Keratinocyte (primary cell): ENCODE results near the gene ELF3. TPM values are rescaled to one million over a fixed set of nuclear protein-coding genes. Genes with fewer than 3 reads are reported as not detected.

Experiments
- DNase-seq: peaks from one replicate; pipeline ENCODE4 v3.0.0-alpha.2; 2011; ENCODE audit warnings: low read depth, missing footprints, low spot score
- FAIRE-seq: peaks from 2 replicates; lab custom pipeline; 2011; peaks lifted over from hg19 to GRCh38; lab: Jason Lieb, UNC
- H2AFZ ChIP-seq: 2 replicates; pipeline ENCODE4 v1.6.0; 2012; ENCODE audit warnings: low read length, control low read depth, inconsistent platforms; ENCODE audit not compliant: control insufficient read depth
- H3K27ac ChIP-seq: 2 replicates; pipeline ENCODE4 v1.5.1; 2011; ENCODE audit warnings: low read length; ENCODE audit not compliant: control insufficient read depth, insufficient read depth
- H3K27me3 ChIP-seq: 3 replicates; pipeline ENCODE4 v1.6.0; 2011; ENCODE audit warnings: low read length; ENCODE audit not compliant: control insufficient read depth, insufficient read depth; ENCODE audit errors: extremely low read depth
- H3K36me3 ChIP-seq, 2 experiments: 2 replicates in 1 of 2; 3 replicates in 1 of 2; pipeline ENCODE4 v1.5.1; 2011; ENCODE audit warnings: low read length in 2 of 2, mild to moderate bottlenecking in 1 of 2; ENCODE audit not compliant: control insufficient read depth in 2 of 2, insufficient read depth in 2 of 2; ENCODE audit errors: extremely low read depth in 1 of 2
- H3K4me1 ChIP-seq: 3 replicates; pipeline ENCODE4 v1.5.1; 2011; ENCODE audit warnings: low read length; ENCODE audit not compliant: control insufficient read depth, insufficient read depth; ENCODE audit errors: extremely low read depth
- H3K4me2 ChIP-seq: 3 replicates; pipeline ENCODE4 v1.6.0; 2011; ENCODE audit warnings: low read depth, low read length; ENCODE audit not compliant: control insufficient read depth, insufficient read depth; ENCODE audit errors: extremely low read depth
- H3K4me3 ChIP-seq, 3 experiments: fragments of 200-600 bp in 1 of 3; sonication (generic) in 1 of 3; 2 replicates in 2 of 3; 3 replicates in 1 of 3; pipeline ENCODE4 v1.5.1; 2011 to 2016; ENCODE audit warnings: low read length in 3 of 3, mild to moderate bottlenecking in 3 of 3, control low read depth in 2 of 3, inconsistent platforms in 1 of 3, low read depth in 1 of 3, mixed read lengths in 1 of 3, mixed run types in 1 of 3, moderate library complexity in 1 of 3; ENCODE audit not compliant: control insufficient read depth in 2 of 3, insufficient read depth in 2 of 3; ENCODE audit errors: extremely low read depth in 1 of 3
- H3K79me2 ChIP-seq: 2 replicates; pipeline ENCODE4 v1.6.0; 2012; ENCODE audit warnings: low read length; ENCODE audit not compliant: control insufficient read depth, insufficient read depth
- H3K9ac ChIP-seq: 3 replicates; pipeline ENCODE4 v1.6.0; 2011; ENCODE audit warnings: low read length; ENCODE audit not compliant: control insufficient read depth, insufficient read depth; ENCODE audit errors: extremely low read depth
- H3K9me1 ChIP-seq: 3 replicates; pipeline ENCODE4 v1.6.0; 2011; ENCODE audit warnings: low read length; ENCODE audit not compliant: control insufficient read depth, insufficient read depth; ENCODE audit errors: extremely low read depth
- H3K9me3 ChIP-seq: 2 replicates; pipeline ENCODE4 v1.5.1; 2012; ENCODE audit warnings: low read depth, low read length; ENCODE audit not compliant: control insufficient read depth
- H4K20me1 ChIP-seq: 3 replicates; pipeline ENCODE4 v1.6.0; 2011; ENCODE audit warnings: low read length; ENCODE audit not compliant: control insufficient read depth, insufficient read depth; ENCODE audit errors: extremely low read depth
- EZH2 ChIP-seq: IDR thresholded peaks from one replicate; pipeline ENCODE4 v1.6.1; 2012; ENCODE audit warnings: inconsistent platforms, mild to moderate bottlenecking, low read length, moderate library complexity
- dilution Hi-C: fragments of 300-500 bp; cut with MboI; formaldehyde crosslinking; loops from one replicate; pipeline ENCODE4 v1.7.0; 2020; ENCODE audit warnings: low sequenced_read_pairs; ENCODE audit not compliant: extremely low pct_ligation_motif_present
- polyA plus RNA-seq, 5 experiments: library from polyadenylated mRNA; depleted of rRNA in 3 of 5; stranded (reverse) in 3 of 5; stranded (forward) in 1 of 5; unstranded in 1 of 5; fragments of >200 nt; gene quantifications; 1 replicate in 1 of 5; 2 replicates in 3 of 5; 3 replicates in 1 of 5; pipeline versions ENCODE4 v1.2.1 to v1.2.3, GENCODE V29; 2011 to 2012; ENCODE audit warnings: missing spikeins in 2 of 5, low read depth in 1 of 5, low replicate concordance in 1 of 5
- TF ChIP-seq, protein P1 (sequence below), 3 experiments: IDR thresholded peaks in 1 of 3; conservative IDR thresholded peaks in 1 of 3; optimal IDR thresholded peaks in 1 of 3; 2 replicates in 2 of 3; 3 replicates in 1 of 3; pipeline versions ENCODE3 to v1.5.1; 2011; ENCODE audit warnings: low read length in 3 of 3, mild to moderate bottlenecking in 3 of 3, moderate library complexity in 2 of 3, control low read depth in 1 of 3, inconsistent platforms in 1 of 3; ENCODE audit not compliant: insufficient read depth in 2 of 3; ENCODE audit errors: extremely low read depth in 1 of 3

ELF3 gene
- polyA plus RNA-seq, 1 donor (not counting 4 experiments of a cell fraction or from before 2014, with no cell fraction given): 0.51 TPM

DNA sequence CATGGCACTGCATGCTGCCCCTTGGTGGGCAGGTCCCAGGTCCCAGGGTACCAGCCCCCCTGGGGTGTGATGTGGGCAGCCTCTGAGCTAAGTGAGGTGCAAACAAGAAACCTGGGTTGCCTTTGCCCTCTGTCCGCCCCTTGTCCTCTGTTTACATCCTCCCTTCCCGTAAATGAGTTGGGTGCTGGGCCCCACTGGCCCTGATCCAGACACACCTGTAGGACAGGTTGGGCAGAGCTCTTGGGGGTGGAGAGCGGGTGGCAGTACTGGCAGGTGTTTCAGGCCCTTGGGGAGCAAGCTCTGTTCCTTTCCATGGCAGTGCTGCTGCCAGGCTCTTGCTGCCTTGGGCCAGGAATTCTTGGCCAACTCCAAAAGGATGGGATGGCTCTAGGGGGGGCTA lies 35.8 kb downstream of the ELF3 start:
- Histone ChIP-seq H3K4me2 (no peak overlapping the region), H3K9me1 (no peaks in the 10 kb centered on the region), H3K79me2 (no peaks in the 10 kb centered on the region), H4K20me1 (no peaks in the 10 kb centered on the region), H2AFZ (no peak overlapping the region), H3K4me3 (no peak overlapping the region), H3K4me1 (peaks cover 14% of the 10 kb centered on the region), H3K9ac (no peak overlapping the region), H3K27me3 (no peaks in the 10 kb centered on the region), H3K9me3 (no peaks in the 10 kb centered on the region), H3K36me3 (no peaks in the 10 kb centered on the region), H3K27ac (no peak overlapping the region)
- TF ChIP-seq, protein P1, sequence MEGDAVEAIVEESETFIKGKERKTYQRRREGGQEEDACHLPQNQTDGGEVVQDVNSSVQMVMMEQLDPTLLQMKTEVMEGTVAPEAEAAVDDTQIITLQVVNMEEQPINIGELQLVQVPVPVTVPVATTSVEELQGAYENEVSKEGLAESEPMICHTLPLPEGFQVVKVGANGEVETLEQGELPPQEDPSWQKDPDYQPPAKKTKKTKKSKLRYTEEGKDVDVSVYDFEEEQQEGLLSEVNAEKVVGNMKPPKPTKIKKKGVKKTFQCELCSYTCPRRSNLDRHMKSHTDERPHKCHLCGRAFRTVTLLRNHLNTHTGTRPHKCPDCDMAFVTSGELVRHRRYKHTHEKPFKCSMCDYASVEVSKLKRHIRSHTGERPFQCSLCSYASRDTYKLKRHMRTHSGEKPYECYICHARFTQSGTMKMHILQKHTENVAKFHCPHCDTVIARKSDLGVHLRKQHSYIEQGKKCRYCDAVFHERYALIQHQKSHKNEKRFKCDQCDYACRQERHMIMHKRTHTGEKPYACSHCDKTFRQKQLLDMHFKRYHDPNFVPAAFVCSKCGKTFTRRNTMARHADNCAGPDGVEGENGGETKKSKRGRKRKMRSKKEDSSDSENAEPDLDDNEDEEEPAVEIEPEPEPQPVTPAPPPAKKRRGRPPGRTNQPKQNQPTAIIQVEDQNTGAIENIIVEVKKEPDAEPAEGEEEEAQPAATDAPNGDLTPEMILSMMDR (optimal IDR thresholded peaks at IDR 0.05 in 1 of 3, IDR thresholded peaks at IDR 0.05 in 1 of 3, conservative IDR thresholded peaks at IDR 0.05 in 1 of 3; ENCODE audit: extremely low read depth in 1 of 3, insufficient read depth in 2 of 3, low read length in 3 of 3): no peak
- dilution Hi-C loops: no loop called here
- DNase-seq (no peak), FAIRE-seq (no peak)

DNA sequence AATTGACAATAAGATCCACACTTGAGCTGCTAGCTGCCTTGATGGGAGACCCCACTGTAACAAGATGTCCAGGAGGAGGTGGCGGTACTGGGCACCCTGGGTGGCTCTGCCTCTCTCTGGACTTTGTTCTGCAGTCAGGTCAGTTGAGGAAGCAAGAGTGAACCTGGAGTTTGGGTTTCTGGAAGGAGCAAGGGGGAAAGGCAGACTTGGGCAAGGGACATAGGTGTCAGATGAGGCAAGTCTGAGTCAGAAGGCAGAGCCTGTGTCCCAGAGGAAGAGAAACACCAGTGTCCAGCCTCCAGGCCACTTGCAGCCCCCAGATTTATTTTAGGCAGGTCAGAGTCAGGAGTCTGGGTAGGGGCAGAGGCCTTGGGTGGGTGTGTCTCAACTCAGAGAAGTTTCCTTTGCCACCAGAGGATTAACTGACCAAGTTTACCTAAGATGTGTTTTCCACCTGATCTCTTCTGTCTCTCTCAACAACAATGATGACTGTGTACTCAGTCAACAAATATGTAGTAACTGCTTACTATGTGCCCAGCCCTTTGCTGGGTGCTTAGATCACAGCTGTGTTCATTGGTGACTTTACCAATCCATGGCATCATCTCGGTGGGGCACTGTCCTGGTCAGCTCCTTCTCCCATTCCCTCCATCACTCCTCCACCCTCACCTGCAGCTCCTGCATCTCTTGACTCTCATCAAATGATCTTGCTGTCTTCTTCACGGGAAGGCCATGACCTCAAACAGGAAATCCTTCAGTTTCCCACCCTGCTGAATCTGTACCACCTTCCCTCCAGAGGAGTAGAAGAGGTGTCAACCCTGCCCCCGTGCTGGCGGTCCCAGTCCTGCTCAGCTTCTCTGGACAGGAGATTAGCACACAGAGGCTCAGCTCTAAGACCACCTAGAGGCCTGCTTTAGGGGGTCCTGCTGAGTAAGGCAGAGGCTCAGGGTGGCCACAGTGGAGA lies 36.6 kb downstream of the ELF3 start:
- Histone ChIP-seq H3K4me1 (peaks cover 14% of the 10 kb centered on the region), H3K36me3 (no peaks in the 10 kb centered on the region), H3K9ac (no peak overlapping the region), H3K9me3 (no peaks in the 10 kb centered on the region), H3K27ac (no peak overlapping the region), H3K4me2 (peak overlapping the region; percentile 9), H3K27me3 (no peaks in the 10 kb centered on the region), H3K4me3 (no peak overlapping the region), H3K79me2 (no peaks in the 10 kb centered on the region), H3K9me1 (no peaks in the 10 kb centered on the region), H2AFZ (no peak overlapping the region), H4K20me1 (no peaks in the 10 kb centered on the region)
- FAIRE-seq: no peak
- no peak for DNase-seq
- dilution Hi-C loops: no loop called here
- no peak for TF ChIP-seq EZH2
- TF ChIP-seq, protein P1 (optimal IDR thresholded peaks at IDR 0.05 in 1 of 3, IDR thresholded peaks at IDR 0.05 in 1 of 3, conservative IDR thresholded peaks at IDR 0.05 in 1 of 3; ENCODE audit: extremely low read depth in 1 of 3, insufficient read depth in 2 of 3, low read length in 3 of 3): no peak
